Stimulated activated naive CD8-positive, alpha-beta T cell treated with anti-CD3 and anti-CD28 coated beads, Interleukin-15, amount 100 ng/mL, for 72 hours (primary cell): ENCODE data around the gene SLC26A5.

Experiments used
- ATAC-seq: fragments of 150-1000 bp; cut with Tn5 transposase; 2 replicates; pipeline ENCODE4 v1.10.0; 2021; ENCODE audit warnings: mild to moderate bottlenecking, moderate library complexity
- DNase-seq, 2 donors: peaks; one replicate each; pipeline ENCODE4 v3.0.0; 2021 to 2022
- H3K27ac Mint-ChIP-seq, 2 donors: one replicate each; pipeline ENCODE4 v1.8.0; 2022; ENCODE audit warnings: mild to moderate bottlenecking in 2 of 2, mixed read lengths in 2 of 2, moderate library complexity in 2 of 2
- H3K27me3 Mint-ChIP-seq: one replicate; pipeline ENCODE4 v1.8.0; 2022; ENCODE audit warnings: mixed read lengths
- H3K4me1 Mint-ChIP-seq: one replicate; pipeline ENCODE4 v1.8.0; 2022; ENCODE audit warnings: mild to moderate bottlenecking, mixed read lengths
- H3K4me3 Mint-ChIP-seq, 2 donors: one replicate each; pipeline ENCODE4 v1.8.0; 2022; ENCODE audit warnings: mild to moderate bottlenecking in 2 of 2, mixed read lengths in 2 of 2, moderate library complexity in 1 of 2
- H3K9me3 Mint-ChIP-seq, 2 donors: one replicate each; pipeline ENCODE4 v1.8.0; 2022; ENCODE audit warnings: mixed read lengths in 2 of 2

Gene SLC26A5

GRCh38 chr7:103387242-103387641 lies 58.8 kb downstream of the SLC26A5 start:
- Mint-ChIP-seq H3K27ac (no peak overlapping the region), H3K27me3 (peaks cover 13% of the 10 kb centered on the region), H3K4me1 (no peaks in the 10 kb centered on the region), H3K9me3 (no peaks in the 10 kb centered on the region), H3K4me3 (no peak overlapping the region)
- DNase-seq (no peak), ATAC-seq (no peak)

GRCh38 chr7:103382032-103382402 lies 64.0 kb downstream of the SLC26A5 start:
- no peaks in the 10 kb centered on the region for H3K27me3 Mint-ChIP-seq
- ATAC-seq = no peak
- H3K9me3 Mint-ChIP-seq = no peaks in the 10 kb centered on the region
- no peak for DNase-seq
- no peak overlapping the region for H3K4me3 Mint-ChIP-seq
- no peaks in the 10 kb centered on the region for H3K4me1 Mint-ChIP-seq
- H3K27ac Mint-ChIP-seq = no peak overlapping the region

GRCh38 chr7:103381280-103382031 lies 64.6 kb downstream of the SLC26A5 start:
- Mint-ChIP-seq H3K4me3 (no peak overlapping the region), H3K9me3 (no peaks in the 10 kb centered on the region), H3K4me1 (no peaks in the 10 kb centered on the region), H3K27ac (no peak overlapping the region), H3K27me3 (no peaks in the 10 kb centered on the region)
- no peak for DNase-seq
- ATAC-seq = no peak

GRCh38 chr7:103380395-103381191 lies 65.4 kb downstream of the SLC26A5 start:
- Mint-ChIP-seq H3K27me3 (no peaks in the 10 kb centered on the region), H3K9me3 (no peaks in the 10 kb centered on the region), H3K27ac (no peak overlapping the region), H3K4me3 (no peak overlapping the region), H3K4me1 (no peaks in the 10 kb centered on the region)
- ATAC-seq (no peak), DNase-seq (no peak)

- H3K4me3 Mint-ChIP-seq = no peak overlapping the region
- H3K9me3 Mint-ChIP-seq = no peaks in the 10 kb centered on the region
- no peaks in the 10 kb centered on the region for H3K27me3 Mint-ChIP-seq
- DNase-seq (no peak), ATAC-seq (no peak)
- H3K4me1 Mint-ChIP-seq = no peaks in the 10 kb centered on the region
- no peak overlapping the region for H3K27ac Mint-ChIP-seq
These were observed 66.6 kb downstream of the SLC26A5 start for GRCh38 chr7:103379270-103379975.

GRCh38 chr7:103373866-103374643 lies 72.0 kb downstream of the SLC26A5 start:
- H3K9me3 Mint-ChIP-seq = no peaks in the 10 kb centered on the region
- DNase-seq (no peak), ATAC-seq (no peak)
- H3K4me1 Mint-ChIP-seq = no peaks in the 10 kb centered on the region
- no peak overlapping the region for H3K4me3 Mint-ChIP-seq
- no peaks in the 10 kb centered on the region for H3K27me3 Mint-ChIP-seq
- H3K27ac Mint-ChIP-seq = no peak overlapping the region

- Mint-ChIP-seq H3K9me3 (no peaks in the 10 kb centered on the region), H3K4me1 (no peaks in the 10 kb centered on the region), H3K4me3 (no peak overlapping the region), H3K27ac (no peak overlapping the region), H3K27me3 (no peaks in the 10 kb centered on the region)
- ATAC-seq = no peak
- no peak for DNase-seq
These were observed 76.6 kb downstream of the SLC26A5 start for GRCh38 chr7:103369432-103369831.

- DNase-seq (no peak), ATAC-seq (no peak)
- Mint-ChIP-seq H3K27me3 (no peaks in the 10 kb centered on the region), H3K9me3 (no peaks in the 10 kb centered on the region), H3K27ac (peak overlapping the region in 1 of 2 donors; percentile 85), H3K4me3 (peak overlapping the region; percentile 72 to 82), H3K4me1 (peaks cover 52% of the 10 kb centered on the region)
These were observed 96.2 kb downstream of the SLC26A5 start for GRCh38 chr7:103349805-103350204.

GRCh38 chr7:103348959-103349358 lies 97.0 kb downstream of the SLC26A5 start:
- no peak for DNase-seq
- Mint-ChIP-seq H3K27ac (peak overlapping the region; percentile 4 to 93), H3K27me3 (no peaks in the 10 kb centered on the region), H3K9me3 (no peaks in the 10 kb centered on the region), H3K4me1 (peaks cover 52% of the 10 kb centered on the region), H3K4me3 (peak overlapping the region; percentile 72 to 98)
- ATAC-seq = no peak

GRCh38 chr7:103348452-103348851 lies 97.6 kb downstream of the SLC26A5 start:
- H3K27me3 Mint-ChIP-seq = no peaks in the 10 kb centered on the region
- peak overlapping the region; percentile 71 to 88 for H3K27ac Mint-ChIP-seq
- H3K9me3 Mint-ChIP-seq = no peaks in the 10 kb centered on the region
- peak overlapping the region; percentile 98 for H3K4me3 Mint-ChIP-seq
- ATAC-seq = no peak
- no peak for DNase-seq
- peaks cover 54% of the 10 kb centered on the region for H3K4me1 Mint-ChIP-seq

GRCh38 chr7:103347507-103348267 lies 98.3 kb downstream of the SLC26A5 start, which contains the start of gene PSMC2:
TSS of gene PSMC2 (plus strand) at chr7:103347643. CDS start at chr7:103347712, 69 bp downstream.
- H3K4me1 Mint-ChIP-seq = peaks cover 53% of the 10 kb centered on the region
- peak; percentile 81 to 89 for DNase-seq
- H3K27me3 Mint-ChIP-seq = no peaks in the 10 kb centered on the region
- ATAC-seq = peak; percentile 87
- H3K9me3 Mint-ChIP-seq = no peaks in the 10 kb centered on the region
- H3K4me3 Mint-ChIP-seq = peak within 1 kb of the TSS; percentile 98
- peak within 1 kb of the TSS; percentile 99 for H3K27ac Mint-ChIP-seq

GRCh38 chr7:103346396-103346795 lies 99.6 kb downstream of the SLC26A5 start:
- ATAC-seq (no peak), DNase-seq (no peak)
- H3K4me3 Mint-ChIP-seq = peak overlapping the region; percentile 98
- H3K27ac Mint-ChIP-seq = peak overlapping the region; percentile 15 to 59
- H3K4me1 Mint-ChIP-seq = peaks cover 50% of the 10 kb centered on the region
- no peaks in the 10 kb centered on the region for H3K9me3 Mint-ChIP-seq
- H3K27me3 Mint-ChIP-seq = no peaks in the 10 kb centered on the region

- Mint-ChIP-seq H3K9me3 (no peaks in the 10 kb centered on the region), H3K27me3 (no peaks in the 10 kb centered on the region), H3K4me3 (peak within 1 kb of the TSS; percentile 99), H3K4me1 (peaks cover 53% of the 10 kb centered on the region), H3K27ac (peak within 1 kb of the TSS; percentile 99 to 100)
- ATAC-seq (peak; percentile 93), DNase-seq (peak; percentile 78 to 87)
These were observed 101.4 kb downstream of the SLC26A5 start, which contains the start of gene DNAJC2 for GRCh38 chr7:103344453-103345149. TSS of gene DNAJC2 (minus strand) at chr7:103344767. CDS start at chr7:103344622, 145 bp downstream.
